Urinary bladder (tissue), 4 donors: ENCODE results near the gene TMEM273. TPM values are rescaled to one million over a fixed set of nuclear protein-coding genes. Genes with fewer than 3 reads are reported as not detected.

Experiments used
- DNase-seq: peaks from one replicate; pipeline ENCODE4 v3.0.0-alpha.2; 2015; ENCODE audit errors: extremely low spot score
- H3K27ac ChIP-seq: one replicate; pipeline ENCODE4 v1.5.1; 2013; ENCODE audit warnings: low read depth, mild to moderate bottlenecking, moderate library complexity
- H3K36me3 ChIP-seq: one replicate; pipeline ENCODE4 v1.6.1; 2013; ENCODE audit warnings: mild to moderate bottlenecking, moderate library complexity; ENCODE audit not compliant: insufficient read depth
- H3K4me1 ChIP-seq: one replicate; pipeline ENCODE4 v1.6.1; 2013; ENCODE audit warnings: mild to moderate bottlenecking, moderate library complexity; ENCODE audit not compliant: insufficient read depth
- H3K4me3 ChIP-seq: one replicate; pipeline ENCODE4 v1.5.1; 2013; ENCODE audit warnings: low read depth, low read length
- WGBS: extraction: QIAGEN DNeasy Blood & Tissue Kit; methylation state at CpG from one replicate; pipeline ENCODE4 v1.1.7; 2013; 5-methylcytosine and 5-hydroxymethylcytosine counted together
- polyA plus RNA-seq: library from polyadenylated mRNA; stranded (reverse); fragments of 200-250 nt; gene quantifications from one replicate; pipeline ENCODE4 v1.2.3, GENCODE V29; 2013
- total RNA-seq: library from RNA; depleted of rRNA; stranded (reverse); fragments of >200 nt; gene quantifications from one replicate; pipeline ENCODE4 v1.2.3, GENCODE V29; 2014
- donor health status: healthy with polysubstance abuse.
- donor health status: healthy.

The TMEM273 gene
- total and polyA plus RNA-seq, 2 donors, result 14.4 to 27.3 TPM

DNA sequence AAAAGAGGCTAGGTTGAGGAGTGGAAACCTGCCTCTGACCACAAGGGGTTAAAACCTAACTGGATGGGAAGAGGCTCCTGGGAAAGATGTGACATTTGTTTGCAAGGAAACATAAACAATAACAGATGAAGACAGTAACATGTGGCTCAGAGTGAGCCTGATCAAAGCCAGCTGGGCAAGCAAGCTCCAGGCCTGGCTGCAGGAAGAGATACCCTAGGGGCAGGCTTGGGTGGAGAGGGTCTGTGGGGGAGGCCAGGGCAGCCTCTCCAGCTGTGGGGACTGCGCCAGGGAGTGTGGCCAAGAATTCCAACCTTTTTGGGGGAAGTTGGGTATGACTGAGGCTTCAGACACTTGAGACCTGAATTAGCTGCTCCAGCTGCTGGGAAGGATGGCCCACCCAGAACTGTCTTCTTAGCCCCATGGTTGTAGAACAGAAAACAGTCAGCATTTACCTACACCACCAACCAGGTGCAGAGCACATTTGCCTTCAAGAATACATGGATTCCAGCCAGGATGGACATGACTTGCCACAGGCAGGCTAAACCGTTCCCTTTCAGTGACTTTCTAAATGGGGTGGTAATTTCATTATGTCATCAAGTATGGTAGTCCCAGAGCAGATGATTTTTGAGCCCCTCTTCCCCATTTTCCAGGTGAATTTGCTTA is 44.0 kb downstream of the TMEM273 start:
- DNase-seq, result no peak
- H3K4me3 ChIP-seq, result no peak overlapping the region
- WGBS, result 57% methylated on average over 2 of the region's 2 CpGs
- peaks cover 2% of the 10 kb centered on the region for H3K4me1 ChIP-seq
- H3K36me3 ChIP-seq, result no peaks in the 10 kb centered on the region
- H3K27ac ChIP-seq, result no peak overlapping the region

DNA sequence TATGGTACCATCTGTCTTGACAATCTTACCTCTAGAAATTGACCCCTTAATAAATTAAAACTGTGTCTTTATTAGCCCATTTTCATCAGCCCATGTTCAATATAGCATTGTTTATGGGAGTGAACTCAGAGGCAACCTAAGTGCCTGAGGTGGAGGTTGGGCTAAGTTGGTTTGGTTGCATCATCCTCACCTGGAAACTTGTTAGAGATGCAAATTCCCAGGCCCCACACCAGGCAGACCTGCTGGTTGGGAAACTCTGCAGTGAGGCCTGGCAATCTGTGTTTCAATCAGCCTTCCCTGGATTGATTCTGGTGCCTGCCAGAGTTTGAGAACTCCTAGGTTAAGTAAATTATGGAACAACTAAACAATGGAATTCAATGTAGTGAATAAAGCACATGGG is 44.9 kb downstream of the TMEM273 start:
- H3K27ac ChIP-seq, result no peak overlapping the region
- no peak for DNase-seq
- H3K4me3 ChIP-seq, result no peak overlapping the region
- peaks cover 2% of the 10 kb centered on the region for H3K4me1 ChIP-seq
- H3K36me3 ChIP-seq, result no peaks in the 10 kb centered on the region

DNA sequence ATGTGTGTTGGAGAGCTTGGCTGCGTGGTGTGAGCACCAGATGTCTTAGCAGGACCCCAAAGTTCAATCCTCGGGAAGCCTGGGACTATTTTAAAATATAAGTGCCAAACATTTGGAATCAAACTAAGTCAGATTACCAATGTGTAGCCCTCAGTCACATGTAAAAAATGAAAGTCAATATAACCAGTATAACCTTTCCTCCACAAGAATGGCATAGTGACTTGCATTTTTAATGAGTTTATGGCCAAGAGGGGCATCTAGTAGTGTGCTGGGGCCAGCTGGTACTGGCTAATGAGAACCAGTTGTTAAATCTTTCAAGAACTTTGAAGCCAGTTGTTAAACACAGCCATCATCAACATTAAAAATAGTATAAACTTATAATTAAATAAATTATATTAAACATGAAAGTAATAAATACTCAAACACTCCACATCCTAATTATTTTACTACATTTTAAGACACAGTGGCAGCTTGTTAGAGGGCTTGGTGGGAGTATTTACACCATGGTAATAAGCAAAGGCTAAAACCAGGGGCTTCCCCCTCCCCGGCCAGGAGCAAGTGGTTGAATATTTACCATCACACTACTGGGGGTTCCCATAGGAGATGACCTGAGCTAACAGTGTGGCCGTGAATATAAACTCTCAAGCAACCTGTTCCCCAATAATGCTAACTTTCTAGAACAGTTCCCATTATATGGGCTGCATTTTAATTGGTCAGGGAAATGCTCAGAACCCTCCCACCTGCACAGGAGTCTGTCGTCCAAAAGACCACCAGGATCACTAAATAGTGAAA is 46.5 kb downstream of the TMEM273 start:
- Histone ChIP-seq H3K4me3 (no peak overlapping the region), H3K4me1 (peaks cover 4% of the 10 kb centered on the region), H3K36me3 (no peaks in the 10 kb centered on the region), H3K27ac (no peak overlapping the region)
- WGBS, result 84% methylated on average over 5 of the region's 5 CpGs
- DNase-seq, result no peak

DNA sequence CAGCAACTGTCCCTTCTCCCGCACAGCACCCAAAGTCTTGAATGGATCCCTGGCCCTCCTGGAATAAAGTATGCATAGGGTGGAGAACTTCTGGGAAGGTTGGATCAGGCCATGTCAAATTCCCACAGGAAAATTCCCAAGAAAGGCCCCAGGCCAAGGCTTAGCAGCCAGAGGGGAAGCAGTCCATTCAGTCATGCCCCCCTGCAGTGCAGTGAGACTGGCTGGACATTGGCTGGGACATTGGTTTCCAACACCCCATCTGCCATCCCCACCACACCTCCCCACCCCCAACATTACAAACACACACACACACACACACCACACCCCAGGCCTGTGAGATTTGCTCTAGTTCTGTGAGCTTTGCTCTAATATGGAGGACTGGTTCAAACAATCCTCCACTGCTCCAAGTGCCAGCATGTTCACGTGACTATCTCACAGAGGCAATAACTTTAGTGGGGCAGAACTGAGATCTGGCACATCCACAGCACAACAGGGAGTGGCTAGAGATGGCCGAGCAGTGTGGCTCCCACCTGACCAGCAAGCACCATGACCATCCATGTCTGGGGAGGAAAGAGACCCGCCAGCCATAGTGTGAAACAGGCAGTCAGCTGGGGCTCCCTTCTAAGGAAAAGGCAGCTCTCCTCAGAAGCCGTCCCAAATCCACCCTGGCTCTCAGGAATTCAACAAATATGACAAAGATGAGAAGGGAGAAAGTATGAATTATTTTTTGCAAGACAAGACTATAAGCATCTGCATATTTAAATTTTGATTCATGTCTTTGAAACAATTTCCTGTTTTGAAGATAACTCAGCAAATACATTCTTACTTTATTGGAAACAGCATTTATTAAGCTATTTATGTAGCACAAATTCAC is 47.6 kb downstream of the TMEM273 start:
- Histone ChIP-seq H3K27ac (peak overlapping the region; percentile 59), H3K4me1 (peaks cover 4% of the 10 kb centered on the region), H3K36me3 (no peaks in the 10 kb centered on the region), H3K4me3 (no peak overlapping the region)
- 76% methylated on average over 5 of the region's 5 CpGs for WGBS
- DNase-seq, result no peak

GRCh38 chr10:49139846-49140195 is 48.4 kb downstream of the TMEM273 start:
- DNase-seq, result no peak
- H3K4me1 ChIP-seq, result peaks cover 4% of the 10 kb centered on the region
- no peaks in the 10 kb centered on the region for H3K36me3 ChIP-seq
- no peak overlapping the region for H3K4me3 ChIP-seq
- H3K27ac ChIP-seq, result peak overlapping the region; percentile 81
- 80% methylated on average over 4 of the region's 4 CpGs for WGBS

DNA sequence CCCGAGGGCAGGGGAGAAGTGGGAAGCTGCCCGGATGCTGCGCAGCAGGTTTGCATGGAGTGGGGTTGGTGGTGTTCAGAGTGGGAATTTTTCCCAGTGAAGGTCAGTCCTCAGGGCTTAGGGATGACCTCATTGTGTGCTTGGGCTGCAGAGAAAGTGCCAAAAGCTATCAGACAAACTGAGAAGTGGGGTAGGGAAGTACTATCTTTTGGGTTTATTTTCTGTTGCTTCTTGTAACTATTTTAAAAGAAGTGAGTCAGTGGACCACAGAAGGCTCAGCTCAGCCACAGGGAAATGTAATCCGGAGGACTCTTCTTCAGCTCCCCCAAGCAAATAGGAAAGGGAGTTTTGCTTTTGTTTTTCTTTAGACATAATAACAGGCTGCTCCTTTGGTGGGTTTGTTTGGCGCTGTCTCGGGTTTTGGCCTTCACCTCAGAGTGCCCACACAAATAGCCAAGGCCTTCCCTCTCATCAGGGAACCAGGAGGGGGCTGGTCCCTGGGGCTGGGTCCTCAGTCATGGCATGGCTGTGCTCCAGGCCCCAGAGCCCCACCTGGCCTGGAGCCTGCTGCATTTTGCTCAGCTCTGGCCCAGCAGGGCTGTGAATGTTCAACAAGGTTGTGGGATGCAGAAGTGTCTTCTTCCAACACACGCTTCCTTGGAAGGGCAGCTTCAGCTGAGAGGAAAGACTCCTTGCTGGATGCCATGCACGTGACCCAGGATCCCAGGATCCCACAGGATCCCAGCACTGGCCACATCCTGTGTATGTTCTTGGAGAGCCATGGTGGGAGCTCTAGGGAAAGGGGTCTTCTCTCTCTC is 49.0 kb downstream of the TMEM273 start:
- peak overlapping the region; percentile 81 for H3K27ac ChIP-seq
- H3K4me1 ChIP-seq, result peaks cover 4% of the 10 kb centered on the region
- no peaks in the 10 kb centered on the region for H3K36me3 ChIP-seq
- DNase-seq, result no peak
- 51% methylated on average over 8 of the region's 8 CpGs for WGBS
- no peak overlapping the region for H3K4me3 ChIP-seq

DNA sequence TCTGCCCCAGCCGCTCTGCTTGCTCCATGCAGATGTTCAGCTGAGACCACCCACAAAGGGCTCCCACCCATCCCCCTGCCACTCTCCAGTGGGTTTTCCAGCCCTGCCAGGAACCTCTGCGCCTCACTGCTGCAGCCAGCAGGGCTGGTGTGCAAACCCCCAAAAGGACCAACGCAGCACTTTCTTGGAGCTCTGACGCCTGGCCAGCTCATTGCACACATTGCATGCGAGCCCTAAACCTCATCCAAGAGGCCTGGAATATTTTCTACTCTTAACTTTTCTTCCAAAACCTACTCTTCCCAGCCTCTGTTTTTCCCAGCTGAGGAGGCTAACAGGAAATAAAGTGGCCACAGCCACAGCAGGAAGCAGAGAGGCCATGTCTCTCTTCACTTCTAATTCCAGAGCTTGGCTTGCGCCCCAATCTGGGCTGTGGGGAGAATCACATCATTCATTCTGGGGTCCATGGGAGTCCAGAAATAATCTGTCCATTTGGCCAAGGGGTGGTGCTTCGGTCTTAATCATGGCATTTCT is 49.8 kb downstream of the TMEM273 start:
- WGBS, result 73% methylated on average over 7 of the region's 7 CpGs
- Histone ChIP-seq H3K4me3 (no peak overlapping the region), H3K27ac (peak overlapping the region; percentile 67), H3K36me3 (no peaks in the 10 kb centered on the region), H3K4me1 (peaks cover 4% of the 10 kb centered on the region)
- DNase-seq, result no peak

DNA sequence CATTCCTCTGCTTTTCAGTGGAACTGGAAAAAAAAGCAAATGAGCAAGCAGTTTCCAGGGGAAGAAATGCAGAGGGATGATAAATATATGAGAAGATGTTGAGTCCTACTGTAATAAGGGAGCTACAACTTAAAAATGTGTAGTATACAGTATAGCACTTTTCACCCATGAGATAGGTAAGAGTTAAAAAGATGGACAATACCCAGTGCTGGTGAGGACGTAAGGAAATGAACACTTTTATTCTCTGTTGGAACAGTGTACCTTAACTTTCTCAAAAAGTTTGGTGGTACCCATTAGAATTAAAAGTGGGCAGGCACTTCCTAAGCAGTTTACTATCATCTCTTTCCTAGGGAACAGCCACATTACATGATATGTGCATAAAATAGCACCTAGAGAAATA is 51.7 kb downstream of the TMEM273 start:
- 64% methylated on average over 1 of the region's 1 CpG for WGBS
- no peak overlapping the region for H3K27ac ChIP-seq
- H3K36me3 ChIP-seq, result no peaks in the 10 kb centered on the region
- no peak overlapping the region for H3K4me3 ChIP-seq
- no peak for DNase-seq
- H3K4me1 ChIP-seq, result peaks cover 4% of the 10 kb centered on the region

DNA sequence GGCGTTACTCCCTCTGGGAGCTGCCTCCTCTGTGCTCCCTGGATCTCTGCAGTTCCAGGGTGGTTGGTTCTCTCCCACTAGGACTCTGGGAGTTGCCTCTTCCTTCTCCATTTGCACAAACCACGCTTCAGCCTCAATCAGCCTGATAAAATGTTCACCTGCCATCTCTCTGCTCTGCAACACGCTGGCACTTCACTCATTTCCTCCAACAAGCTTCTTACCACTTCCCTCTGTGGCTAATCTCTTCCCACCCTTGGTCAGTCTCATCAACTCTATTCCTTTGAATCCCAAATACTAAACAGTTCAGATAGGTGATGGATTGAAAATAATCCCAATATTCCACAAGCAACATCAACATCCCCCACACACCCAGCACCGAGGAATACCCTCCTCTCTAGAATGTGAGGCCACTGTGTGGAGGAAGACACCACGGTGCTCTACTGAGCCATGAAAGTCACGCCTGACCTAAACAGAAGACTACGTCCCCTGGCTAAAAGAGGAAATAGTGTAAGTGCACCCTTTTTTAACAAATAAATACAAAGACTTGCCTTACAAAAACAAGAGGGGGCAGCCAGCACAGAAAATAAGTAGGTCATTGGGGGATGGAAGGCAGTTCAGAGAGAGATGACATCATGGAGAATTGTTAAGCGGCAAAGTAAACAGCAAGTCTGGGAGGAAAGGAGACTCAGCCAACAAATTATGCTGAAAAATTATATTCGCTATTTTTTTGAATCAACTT is 52.4 kb downstream of the TMEM273 start:
- Histone ChIP-seq H3K4me1 (peaks cover 4% of the 10 kb centered on the region), H3K36me3 (no peaks in the 10 kb centered on the region), H3K4me3 (no peak overlapping the region), H3K27ac (no peak overlapping the region)
- DNase-seq, result no peak
- WGBS, result 56% methylated on average over 9 of the region's 9 CpGs

DNA sequence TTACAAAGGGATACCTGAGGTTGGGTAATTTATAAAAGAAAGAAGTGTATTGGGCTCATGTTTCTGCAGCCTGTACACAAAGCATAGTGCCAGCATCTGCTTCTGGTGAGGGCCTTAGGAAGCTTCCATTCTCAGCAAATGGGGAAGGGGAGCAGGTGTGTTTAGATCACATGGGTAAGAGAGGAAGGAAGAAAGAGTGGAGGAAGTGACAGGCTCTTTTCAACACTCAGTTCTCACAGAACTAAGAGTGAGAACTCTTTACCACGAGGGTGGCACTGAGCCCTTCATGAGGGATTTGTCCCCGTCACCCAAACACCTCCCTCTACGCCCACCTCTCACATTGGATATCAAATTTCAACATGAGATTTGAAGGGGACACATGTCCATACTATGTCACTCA is 53.9 kb downstream of the TMEM273 start:
- no peaks in the 10 kb centered on the region for H3K36me3 ChIP-seq
- no peak for DNase-seq
- WGBS, result 73% methylated on average over 3 of the region's 3 CpGs
- H3K27ac ChIP-seq, result no peak overlapping the region
- no peak overlapping the region for H3K4me3 ChIP-seq
- H3K4me1 ChIP-seq, result peaks cover 2% of the 10 kb centered on the region

DNA sequence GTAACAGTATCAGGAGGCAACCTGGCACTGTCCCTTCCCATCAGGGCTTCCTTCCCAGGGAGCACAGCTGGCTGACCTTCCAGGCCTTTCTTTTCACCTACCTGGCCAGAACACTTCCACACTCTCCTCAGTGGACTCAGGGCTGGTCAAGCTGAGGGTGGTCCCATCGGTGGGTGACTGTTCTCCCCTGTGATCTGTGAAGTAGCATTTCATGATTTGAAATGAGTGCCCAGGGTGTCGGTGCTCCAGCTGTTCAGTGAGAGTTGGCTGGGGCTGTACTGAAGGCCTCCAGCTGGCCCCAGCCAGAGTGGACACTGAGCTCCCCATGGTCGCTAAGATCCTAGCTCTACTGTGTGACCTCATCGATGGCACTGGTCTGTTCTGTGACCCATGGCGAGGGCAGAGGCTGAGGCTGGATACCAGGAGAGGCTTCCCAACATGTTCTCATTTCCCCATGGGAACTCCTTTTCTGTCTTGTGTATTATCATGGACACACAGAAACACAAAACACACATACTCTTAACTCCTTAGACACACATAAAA is 54.4 kb downstream of the TMEM273 start, which contains the start of gene FAM170B:
Gene FAM170B, minus strand, starts transcription at position 316 of the 543 bp plus-strand sequence. Its CDS starts 103 bp downstream, at position 213.
- Histone ChIP-seq H3K36me3 (no peaks in the 10 kb centered on the region), H3K4me1 (peaks cover 2% of the 10 kb centered on the region), H3K4me3 (no peak within 1 kb of the TSS), H3K27ac (no peak within 1 kb of the TSS)
- 71% methylated on average over 5 of the region's 5 CpGs for WGBS
- no peak for DNase-seq

- DNase-seq, result no peak
- Histone ChIP-seq H3K36me3 (no peaks in the 10 kb centered on the region), H3K4me1 (no peaks in the 10 kb centered on the region), H3K4me3 (no peak overlapping the region), H3K27ac (no peak overlapping the region)
- 93% methylated on average over 2 of the region's 2 CpGs for WGBS
Measured at GRCh38 chr10:49132362-49132737, 55.8 kb downstream of the TMEM273 start.
